GM12878 (cell line): ENCODE data around the gene HMGXB4. TPM values are rescaled to one million over a fixed set of nuclear protein-coding genes. Genes with fewer than 3 reads are reported as not detected.

Experiments used
- ATAC-seq: fragments of 200-7000 bp; cut with Tn5 transposase; 3 replicates; pipeline ENCODE4 v1.9.1; 2020; ENCODE audit warnings: mild to moderate bottlenecking, moderate library complexity
- BruUV-seq: library from RNA; stranded (reverse); fragments of 400-500 nt; replicated peaks from 2 replicates; lab custom pipeline; 2021; lab: Mats Ljungman, UMichigan
- CTCF ChIA-PET: fragments of 300-600 bp; sonication (Branson Sonifier 250); formaldehyde crosslinking; extraction: SDS; loops from one replicate; lab custom pipeline; 2021; ENCODE audit warnings: inconsistent platforms; lab: Yijun Ruan, JAX
- POLR2A ChIA-PET: fragments of 350-600 bp; formaldehyde crosslinking; extraction: SDS; loops from one replicate; lab custom pipeline; 2021; ENCODE audit warnings: inconsistent platforms; lab: Charles Lee
- RAD21 ChIA-PET: fragments of 300-600 bp; sonication (Branson Sonifier 250); formaldehyde crosslinking; loops from one replicate; lab custom pipeline; 2023; ENCODE audit warnings: antibody characterized with exemption; ENCODE audit not compliant: unreplicated experiment; lab: Charles Lee
- SMC1A ChIA-PET: fragments of 300-600 bp; sonication (Branson Sonifier 250); formaldehyde crosslinking; loops from one replicate; lab custom pipeline; 2023; ENCODE audit not compliant: unreplicated experiment, uncharacterized antibody; lab: Charles Lee
- DNase-seq: peaks from one replicate; pipeline ENCODE4 v3.0.0-alpha.2; 2011; ENCODE audit warnings: low read depth, low spot score
- FAIRE-seq: peaks from 3 replicates; lab custom pipeline; 2011; peaks lifted over from hg19 to GRCh38; lab: Jason Lieb, UNC
- H2AFZ ChIP-seq: 2 replicates; pipeline ENCODE4 v1.6.0; 2011; ENCODE audit warnings: low read depth, low read length, control low read depth; ENCODE audit not compliant: control insufficient read depth
- H3K27ac ChIP-seq: 2 replicates; pipeline ENCODE4 v1.5.1; 2011; ENCODE audit warnings: control low read depth; ENCODE audit not compliant: control insufficient read depth, insufficient read depth
- H3K27me3 ChIP-seq, 2 experiments: replicated peaks in 1 of 2; 2 replicates each; pipeline versions ENCODE4 v1.6.0 to v1.6.1; 2011; ENCODE audit warnings: low read length in 1 of 2; ENCODE audit not compliant: control insufficient read depth in 2 of 2, insufficient read depth in 2 of 2
- H3K36me3 ChIP-seq, 2 experiments: 2 replicates each; pipeline ENCODE4 v1.5.1; 2011; ENCODE audit warnings: low read length in 1 of 2; ENCODE audit not compliant: control insufficient read depth in 2 of 2, insufficient read depth in 2 of 2
- H3K4me1 ChIP-seq: 2 replicates; pipeline ENCODE4 v1.6.1; 2011; ENCODE audit warnings: mild to moderate bottlenecking, low read length, moderate library complexity, mixed read lengths; ENCODE audit not compliant: control insufficient read depth, insufficient read depth
- H3K4me2 ChIP-seq: 2 replicates; pipeline ENCODE4 v1.6.0; 2011; ENCODE audit warnings: control low read depth; ENCODE audit not compliant: control insufficient read depth, insufficient read depth
- H3K4me3 ChIP-seq: fragments of 200-600 bp; sonication (generic); 2 replicates; pipeline ENCODE4 v1.5.1; 2016
- H3K79me2 ChIP-seq: 2 replicates; pipeline ENCODE4 v1.6.0; 2011; ENCODE audit warnings: low read length; ENCODE audit not compliant: control insufficient read depth, insufficient read depth
- H3K9ac ChIP-seq: 2 replicates; pipeline ENCODE4 v1.8.0; 2011; ENCODE audit warnings: low read length, control low read depth, mixed read lengths; ENCODE audit not compliant: control insufficient read depth, insufficient read depth
- H3K9me3 ChIP-seq: replicated peaks from 3 replicates; pipeline ENCODE4 v1.5.1; 2011; ENCODE audit warnings: mild to moderate bottlenecking, low read length; ENCODE audit not compliant: control insufficient read depth, insufficient read depth
- H4K20me1 ChIP-seq: 2 replicates; pipeline ENCODE4 v1.6.0; 2011; ENCODE audit not compliant: control insufficient read depth, insufficient read depth
- CBX3 ChIP-seq: fragments of 200-600 bp; sonication (generic); IDR thresholded peaks from 2 replicates; pipeline ENCODE4 v1.6.1; 2016; ENCODE audit warnings: low read depth, borderline replicate concordance
- CHD4 ChIP-seq: fragments of 200-600 bp; sonication (generic); IDR thresholded peaks from 2 replicates; pipeline ENCODE4 v1.6.1; 2016; ENCODE audit warnings: mild to moderate bottlenecking
- EP300 ChIP-seq, 2 experiments: fragments of 150-350 bp in 1 of 2; IDR thresholded peaks; 2 replicates each; pipeline ENCODE4 v1.6.1; 2011 to 2012; ENCODE audit warnings: low read depth in 2 of 2, low read length in 2 of 2, borderline replicate concordance in 1 of 2, improper control_type of control experiment in 1 of 2, inconsistent platforms in 1 of 2; ENCODE audit not compliant: control insufficient read depth in 1 of 2
- IRF4 ChIP-seq: IDR thresholded peaks from 2 replicates; pipeline ENCODE4 v1.6.1; 2011; ENCODE audit warnings: low read depth, low read length
- MEF2B ChIP-seq: fragments of 450-650 bp; IDR thresholded peaks from 2 replicates; pipeline ENCODE4 v1.6.1; 2018; ENCODE audit warnings: mild to moderate bottlenecking, moderate library complexity; ENCODE audit not compliant: partially characterized antibody, poor library complexity, severe bottlenecking
- PKNOX1 ChIP-seq: fragments of 450-650 bp; IDR thresholded peaks from 2 replicates; pipeline ENCODE4 v1.6.1; 2016; ENCODE audit warnings: mild to moderate bottlenecking
- RCOR1 ChIP-seq: conservative IDR thresholded peaks from 2 replicates; pipeline ENCODE4 v1.6.1; 2012; ENCODE audit warnings: low read depth, low read length, improper control_type of control experiment
- SMAD1 ChIP-seq: fragments of 450-650 bp; IDR thresholded peaks from 2 replicates; pipeline ENCODE4 v1.6.1; 2018; ENCODE audit warnings: mild to moderate bottlenecking, low read depth; ENCODE audit not compliant: partially characterized antibody
- TARDBP ChIP-seq: IDR thresholded peaks from 2 replicates; pipeline ENCODE4 v1.6.1; 2016; ENCODE audit warnings: borderline replicate concordance
- WGBS: methylation state at CpG from one replicate; pipeline ENCODE4 v1.1.6; 2016; ENCODE audit warnings: low lambda C conversion rate; ENCODE audit not compliant: insufficient replicate concordance, insufficient coverage; ENCODE audit errors: missing lambda C conversion rate; 5-methylcytosine and 5-hydroxymethylcytosine counted together
- in situ Hi-C: fragments of 300-500 bp; cut with MboI; formaldehyde crosslinking; loops from 9 replicates; pipeline ENCODE4 v1.14.3; 2018; ENCODE audit warnings: mixed read lengths
- intact Hi-C: fragments of 100-400 bp; cut with micrococcal nuclease; formaldehyde crosslinking; loops from one replicate; pipeline ENCODE4 v1.14.2; 2022; ENCODE audit not compliant: unreplicated experiment
- polyA plus RNA-seq, 11 experiments: library from polyadenylated mRNA; depleted of rRNA in 4 of 11; unstranded in 6 of 11; stranded (reverse) in 5 of 11; fragments of >200 nt; fragmentation: Nextera tagmentation in 4 of 11; fragmentation: Illumina TruSeq in 1 of 11; extraction: Ambion mirVana in 4 of 11; extraction: Trizol in 1 of 11; gene quantifications; 1 replicate in 1 of 11; 2 replicates in 10 of 11; pipeline versions ENCODE4 v1.2.1 to v1.2.3, GENCODE V29; 2011 to 2016; ENCODE audit warnings: inconsistent platforms in 2 of 11, missing spikeins in 2 of 11, low read depth in 1 of 11
- total RNA-seq, 4 experiments: library from RNA; depleted of rRNA in 3 of 4; stranded (reverse); fragments of >200 nt in 3 of 4; fragmentation: Illumina TruSeq in 1 of 4; extraction: Trizol in 1 of 4; gene quantifications; 2 replicates each; pipeline versions ENCODE4 v1.2.1 to v1.2.3, GENCODE V29; 2013 to 2021

The HMGXB4 gene
- total and polyA plus RNA-seq, 10 of the 15 experiments (the other 5 are each of a cell fraction or from before 2014, with no cell fraction given), result 15.5 to 44.5 (median 24.9) TPM

- intact Hi-C loops (no loop called here), in situ Hi-C loops (no loop called here)
- no TSS peak for BruUV-seq
- WGBS, result 85% methylated on average over 3 of the region's 3 CpGs
- Histone ChIP-seq H3K27me3 (no peaks in the 10 kb centered on the region), H3K36me3 (peaks cover 7 to 45% of the 10 kb centered on the region in 2 experiments), H3K27ac (no peak overlapping the region), H2AFZ (no peak overlapping the region), H3K9me3 (no peaks in the 10 kb centered on the region), H3K4me2 (no peak overlapping the region), H4K20me1 (no peaks in the 10 kb centered on the region), H3K4me3 (no peak overlapping the region), H3K9ac (no peak overlapping the region), H3K4me1 (no peaks in the 10 kb centered on the region), H3K79me2 (no peaks in the 10 kb centered on the region; the same call in 1 of the 2 replicates)
- no peak for TF ChIP-seq IRF4
- TF ChIP-seq EP300 (IDR thresholded peaks at IDR 0.05; ENCODE audit: borderline replicate concordance in 1 of 2, control insufficient read depth in 1 of 2, low read depth in 2 of 2, low read length in 2 of 2), result no peak
- TF ChIP-seq CBX3, result no peak
- no peak for TF ChIP-seq RCOR1
- no peak for TF ChIP-seq TARDBP
- TF ChIP-seq CHD4, result no peak
- no peak for TF ChIP-seq SMAD1
- no peak for TF ChIP-seq MEF2B
- TF ChIP-seq PKNOX1, result no peak
- DNase-seq (no peak), FAIRE-seq (no peak), ATAC-seq (no peak; the same call in 2 of the 3 replicates)
- POLR2A ChIA-PET, result interaction anchor here (0.5 to 2.2 kb wide), 3 partner anchors 8 to 72 kb away, joined by 4 to 5 read pairs (median 4); partner anchors contain the start of gene TOM1
- RAD21 ChIA-PET, result no interaction called here
- CTCF ChIA-PET, result interaction anchor here (0.7 to 1.6 kb wide), 2 partner anchors 34 to 72 kb away, joined by 3 to 4 read pairs; no protein-coding TSS in a partner anchor
- SMC1A ChIA-PET, result interaction anchor here (0.9 to 1.9 kb wide), 3 partner anchors 8 to 33 kb away, joined by 3 to 7 read pairs (median 4); partner anchors contain the start of gene TOM1
Measured at GRCh38 chr22:35266277-35266676, 9.0 kb downstream of the HMGXB4 start.
